BE2C (cell line): ENCODE data around the gene MEF2A.

Source experiments
- DNase-seq: peaks from one replicate; pipeline ENCODE4 v3.0.0-alpha.2; 2020
- H3K27me3 ChIP-seq: fragments of 250-450 bp; sonication (Bioruptor Pico); 2 replicates; pipeline ENCODE4 v1.5.1; 2020; ENCODE audit warnings: mild to moderate bottlenecking
- H3K36me3 ChIP-seq: fragments of 250-450 bp; sonication (Bioruptor Pico); 2 replicates; pipeline ENCODE4 v1.5.1; 2020; ENCODE audit warnings: mild to moderate bottlenecking
- H3K4me1 ChIP-seq: fragments of 250-450 bp; sonication (Bioruptor Pico); 2 replicates; pipeline ENCODE4 v1.5.1; 2020
- H3K4me3 ChIP-seq: 2 replicates; pipeline ENCODE4 v1.5.1; 2011; ENCODE audit warnings: low read depth, low read length
- H3K9me3 ChIP-seq: fragments of 250-450 bp; sonication (Bioruptor Pico); 2 replicates; pipeline ENCODE4 v1.5.1; 2020
- CTCF ChIP-seq: IDR thresholded peaks from 2 replicates; pipeline ENCODE4 v1.5.1; 2012; ENCODE audit warnings: mild to moderate bottlenecking, low read depth, low read length

MEF2A gene

GRCh38 chr15:99566157-99566897 lies 543 bp downstream of the MEF2A start:
- Histone ChIP-seq H3K4me3 (peak overlapping the region; percentile 75), H3K4me1 (no peaks in the 10 kb centered on the region), H3K27me3 (no peaks in the 10 kb centered on the region), H3K9me3 (no peaks in the 10 kb centered on the region), H3K36me3 (no peaks in the 10 kb centered on the region)
- TF ChIP-seq CTCF, result no peak
- DNase-seq, result peak; percentile 28

DNA sequence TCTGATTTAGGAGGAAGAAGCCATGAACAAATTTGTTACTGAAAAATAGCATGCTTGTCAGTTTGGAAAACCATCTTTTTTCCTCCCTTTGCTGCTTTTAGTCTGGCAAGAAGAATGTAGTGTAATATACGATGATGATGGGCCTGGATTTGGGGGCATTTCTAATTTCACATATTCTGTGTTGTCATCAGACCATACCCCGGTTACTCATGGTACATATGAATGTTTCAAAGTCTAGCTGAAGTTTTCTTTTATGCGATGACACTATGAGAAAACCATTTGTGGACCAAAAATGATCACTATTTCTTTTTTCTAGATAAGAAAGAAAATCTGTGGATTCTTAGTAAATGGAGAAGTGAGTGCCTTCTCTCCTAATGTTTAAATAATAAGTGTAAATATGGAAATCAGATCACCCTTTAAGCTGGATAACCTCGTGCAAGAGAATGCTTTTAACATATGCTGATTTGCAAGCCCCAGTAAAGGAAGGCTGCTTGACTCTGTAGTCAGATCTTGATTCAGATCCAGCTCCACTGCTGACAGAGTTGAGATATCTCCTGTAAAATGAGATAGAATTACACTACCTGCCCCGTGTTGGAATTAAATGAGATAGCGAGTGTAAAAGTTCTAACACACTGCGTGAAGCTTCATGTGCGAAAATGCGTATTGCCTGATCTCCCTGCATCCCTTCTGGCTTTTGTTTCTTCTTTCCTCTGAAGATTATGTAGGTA lies 3.0 kb downstream of the MEF2A start:
- no peak for DNase-seq
- no peaks in the 10 kb centered on the region for H3K9me3 ChIP-seq
- H3K27me3 ChIP-seq, result no peaks in the 10 kb centered on the region
- no peak for TF ChIP-seq CTCF
- H3K36me3 ChIP-seq, result no peaks in the 10 kb centered on the region
- H3K4me3 ChIP-seq, result no peak overlapping the region
- H3K4me1 ChIP-seq, result no peaks in the 10 kb centered on the region

DNA sequence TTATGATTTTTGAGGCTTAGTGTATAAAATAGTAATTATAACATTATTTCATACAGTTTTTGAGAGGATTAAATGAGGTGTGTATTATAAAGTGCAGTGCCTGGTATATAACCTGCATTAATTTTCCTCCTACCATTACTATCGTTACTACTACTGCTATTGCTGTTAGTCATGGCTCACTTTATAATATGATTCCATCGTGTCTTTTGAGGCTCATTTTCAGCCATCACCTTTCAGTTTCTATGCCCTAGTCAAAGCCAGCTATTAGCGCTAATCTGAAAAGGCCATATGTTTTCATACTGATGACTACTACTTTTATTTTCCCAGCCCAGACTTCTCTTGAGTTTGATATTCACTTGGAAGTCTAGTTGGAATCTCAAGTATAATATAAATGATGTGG lies 5.5 kb downstream of the MEF2A start:
- Histone ChIP-seq H3K4me1 (no peaks in the 10 kb centered on the region), H3K9me3 (no peaks in the 10 kb centered on the region), H3K27me3 (no peaks in the 10 kb centered on the region), H3K36me3 (no peaks in the 10 kb centered on the region), H3K4me3 (no peak overlapping the region)
- DNase-seq, result no peak
- TF ChIP-seq CTCF, result no peak

DNA sequence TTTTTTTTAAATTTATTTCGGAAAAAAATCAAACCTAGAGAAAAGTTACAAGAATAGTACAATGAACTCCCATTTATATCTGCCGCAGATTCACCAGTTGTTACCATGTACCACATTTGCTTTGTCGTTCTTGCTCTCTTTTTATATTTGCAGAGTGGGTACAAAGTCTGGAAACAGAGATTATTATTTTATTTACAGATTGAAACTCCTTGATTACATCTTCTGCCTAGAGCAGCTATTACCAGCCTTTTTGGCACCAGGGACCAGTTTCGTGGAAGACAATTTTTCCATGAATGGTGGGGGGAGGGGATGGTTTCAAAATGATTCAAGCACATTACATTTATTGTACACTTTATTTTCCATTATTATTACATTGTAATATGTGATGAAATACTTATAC lies 8.3 kb downstream of the MEF2A start:
- Histone ChIP-seq H3K27me3 (no peaks in the 10 kb centered on the region), H3K36me3 (no peaks in the 10 kb centered on the region), H3K4me1 (no peaks in the 10 kb centered on the region), H3K4me3 (no peak overlapping the region), H3K9me3 (no peaks in the 10 kb centered on the region)
- DNase-seq, result no peak
- no peak for TF ChIP-seq CTCF

GRCh38 chr15:99574502-99574901 lies 8.7 kb downstream of the MEF2A start:
- TF ChIP-seq CTCF, result no peak
- Histone ChIP-seq H3K4me1 (no peaks in the 10 kb centered on the region), H3K4me3 (no peak overlapping the region), H3K9me3 (no peaks in the 10 kb centered on the region), H3K27me3 (no peaks in the 10 kb centered on the region), H3K36me3 (no peaks in the 10 kb centered on the region)
- DNase-seq, result no peak

DNA sequence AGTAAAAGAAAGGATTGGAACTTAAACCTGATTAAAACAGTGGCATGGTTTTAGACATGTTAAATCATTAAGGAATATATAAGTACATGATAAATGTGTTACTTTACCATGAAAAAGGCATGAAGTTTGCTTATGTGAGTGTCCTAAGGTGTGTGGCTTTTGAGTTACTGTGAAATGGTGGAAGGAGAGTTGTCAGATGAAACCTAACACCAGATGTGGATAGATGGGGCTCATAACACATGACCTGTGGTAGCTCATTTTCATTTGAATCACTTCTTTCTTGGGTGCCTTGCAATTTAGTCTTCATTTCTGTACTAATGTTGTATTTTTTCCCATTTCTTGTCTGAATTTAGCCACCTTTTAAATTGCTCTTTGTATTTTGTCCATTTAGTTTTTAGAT lies 13.0 kb downstream of the MEF2A start:
- no peaks in the 10 kb centered on the region for H3K4me1 ChIP-seq
- no peaks in the 10 kb centered on the region for H3K9me3 ChIP-seq
- H3K36me3 ChIP-seq, result no peaks in the 10 kb centered on the region
- DNase-seq, result no peak
- H3K4me3 ChIP-seq, result no peak overlapping the region
- TF ChIP-seq CTCF, result no peak
- no peaks in the 10 kb centered on the region for H3K27me3 ChIP-seq
